Kidney epithelial cell (primary cell): ENCODE measurements around the gene PRDX3. TPM values are rescaled to one million over a fixed set of nuclear protein-coding genes. Genes with fewer than 3 reads are reported as not detected.

Experiments
- DNase-seq: peaks from one replicate; pipeline ENCODE4 v3.0.0-alpha.2; 2010; ENCODE audit warnings: low read depth
- H3K27me3 ChIP-seq: 2 replicates; pipeline ENCODE4 v1.6.0; 2011; ENCODE audit warnings: low read length; ENCODE audit not compliant: control insufficient read depth, insufficient read depth
- H3K36me3 ChIP-seq: 2 replicates; pipeline ENCODE4 v1.5.1; 2011; ENCODE audit warnings: low read length; ENCODE audit not compliant: control insufficient read depth, insufficient read depth
- H3K4me3 ChIP-seq: 2 replicates; pipeline ENCODE4 v1.5.1; 2011; ENCODE audit warnings: low read depth, mild to moderate bottlenecking, control low read depth, low read length
- CTCF ChIP-seq: IDR thresholded peaks from 2 replicates; pipeline ENCODE4 v1.5.1; 2011; ENCODE audit warnings: mild to moderate bottlenecking, moderate library complexity, low read length, control low read depth, inconsistent platforms; ENCODE audit not compliant: insufficient read depth, poor library complexity, severe bottlenecking
- total RNA-seq: library from RNA; depleted of rRNA; stranded (reverse); fragments of >200 nt; gene quantifications from 2 replicates; pipeline ENCODE4 v1.2.3, GENCODE V29; 2015

Gene PRDX3
- total RNA-seq, 1 donor from 2014 or later: 143 TPM

- Histone ChIP-seq H3K27me3 (no peaks in the 10 kb centered on the region), H3K36me3 (no peaks in the 10 kb centered on the region), H3K4me3 (no peak overlapping the region)
- TF ChIP-seq CTCF: no peak
- no peak for DNase-seq
These were observed 43.1 kb upstream of the PRDX3 start for GRCh38 chr10:119221666-119222065.

GRCh38 chr10:119221201-119221600 lies 42.6 kb upstream of the PRDX3 start:
- no peak overlapping the region for H3K4me3 ChIP-seq

GRCh38 chr10:119219871-119220270 lies 41.3 kb upstream of the PRDX3 start:
- no peak for DNase-seq
- no peak for TF ChIP-seq CTCF
- Histone ChIP-seq H3K36me3 (no peaks in the 10 kb centered on the region), H3K4me3 (no peak overlapping the region), H3K27me3 (no peaks in the 10 kb centered on the region)

More at GRCh38 chr10:119221201-119221600, 42.6 kb upstream of the PRDX3 start:
- Histone ChIP-seq H3K27me3 (no peaks in the 10 kb centered on the region), H3K36me3 (no peaks in the 10 kb centered on the region)
- TF ChIP-seq CTCF: no peak
- DNase-seq: no peak

- DNase-seq: no peak
- Histone ChIP-seq H3K27me3 (no peaks in the 10 kb centered on the region), H3K4me3 (no peak overlapping the region), H3K36me3 (no peaks in the 10 kb centered on the region)
- TF ChIP-seq CTCF: no peak
These were observed 39.4 kb upstream of the PRDX3 start for GRCh38 chr10:119217991-119218490.

GRCh38 chr10:119217401-119217800 lies 38.8 kb upstream of the PRDX3 start:
- Histone ChIP-seq H3K4me3 (no peak overlapping the region), H3K27me3 (no peaks in the 10 kb centered on the region), H3K36me3 (no peaks in the 10 kb centered on the region)
- DNase-seq: no peak
- no peak for TF ChIP-seq CTCF

- TF ChIP-seq CTCF: no peak
- no peaks in the 10 kb centered on the region for H3K36me3 ChIP-seq
- no peaks in the 10 kb centered on the region for H3K27me3 ChIP-seq
- H3K4me3 ChIP-seq: no peak overlapping the region
- no peak for DNase-seq
These were observed 37.5 kb upstream of the PRDX3 start for GRCh38 chr10:119216127-119216526.
